Gastrocnemius medialis (tissue), 4 donors: ENCODE measurements around the gene DERL3.

Experiments used
- POLR2A ChIP-seq, 2 donors: fragments of 450-650 bp; IDR thresholded peaks; one replicate each; pipeline ENCODE4 v1.6.1; 2017; ENCODE audit warnings: antibody characterized with exemption in 2 of 2, mild to moderate bottlenecking in 2 of 2, moderate library complexity in 2 of 2
- TF ChIP-seq, protein P1 (sequence below), 5 experiments: fragments of 450-650 bp in 3 of 5; fragments of 200-600 bp in 2 of 5; sonication (generic) in 2 of 5; IDR thresholded peaks in 4 of 5; conservative IDR thresholded peaks in 1 of 5; 1 replicate in 4 of 5; 2 replicates in 1 of 5; pipeline ENCODE4 v1.5.1; 2016 to 2019; ENCODE audit warnings: antibody characterized with exemption in 5 of 5, mild to moderate bottlenecking in 3 of 5, moderate library complexity in 3 of 5

GRCh38 chr22:23822101-23822671, 16.6 kb downstream of the DERL3 start:
- TF ChIP-seq, protein P1, sequence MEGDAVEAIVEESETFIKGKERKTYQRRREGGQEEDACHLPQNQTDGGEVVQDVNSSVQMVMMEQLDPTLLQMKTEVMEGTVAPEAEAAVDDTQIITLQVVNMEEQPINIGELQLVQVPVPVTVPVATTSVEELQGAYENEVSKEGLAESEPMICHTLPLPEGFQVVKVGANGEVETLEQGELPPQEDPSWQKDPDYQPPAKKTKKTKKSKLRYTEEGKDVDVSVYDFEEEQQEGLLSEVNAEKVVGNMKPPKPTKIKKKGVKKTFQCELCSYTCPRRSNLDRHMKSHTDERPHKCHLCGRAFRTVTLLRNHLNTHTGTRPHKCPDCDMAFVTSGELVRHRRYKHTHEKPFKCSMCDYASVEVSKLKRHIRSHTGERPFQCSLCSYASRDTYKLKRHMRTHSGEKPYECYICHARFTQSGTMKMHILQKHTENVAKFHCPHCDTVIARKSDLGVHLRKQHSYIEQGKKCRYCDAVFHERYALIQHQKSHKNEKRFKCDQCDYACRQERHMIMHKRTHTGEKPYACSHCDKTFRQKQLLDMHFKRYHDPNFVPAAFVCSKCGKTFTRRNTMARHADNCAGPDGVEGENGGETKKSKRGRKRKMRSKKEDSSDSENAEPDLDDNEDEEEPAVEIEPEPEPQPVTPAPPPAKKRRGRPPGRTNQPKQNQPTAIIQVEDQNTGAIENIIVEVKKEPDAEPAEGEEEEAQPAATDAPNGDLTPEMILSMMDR (IDR thresholded peaks at IDR 0.05 in 4 of 5, conservative IDR thresholded peaks at IDR 0.05 in 1 of 5) = no peak
- no peak for TF ChIP-seq POLR2A (IDR thresholded peaks at IDR 0.05)
